ENCODE data around the gene FASTK.

Gene FASTK

GRCh38 chr7:151080067-151080521, 515 bp downstream of the FASTK start:
- no peak for DNase-seq

- DNase-seq, result no peak
These were observed 1.3 kb downstream of the FASTK start for GRCh38 chr7:151079199-151079910.

- DNase-seq, result no peak
These were observed 2.2 kb downstream of the FASTK start for GRCh38 chr7:151078233-151079040.

- DNase-seq, result no peak
These were observed 2.8 kb downstream of the FASTK start for GRCh38 chr7:151077705-151078232.

- no peak for DNase-seq
These were observed 3.5 kb downstream of the FASTK start for GRCh38 chr7:151076863-151077704.

GRCh38 chr7:151075978-151076426, 4.6 kb downstream of the FASTK start:
- no peak for DNase-seq

DNA sequence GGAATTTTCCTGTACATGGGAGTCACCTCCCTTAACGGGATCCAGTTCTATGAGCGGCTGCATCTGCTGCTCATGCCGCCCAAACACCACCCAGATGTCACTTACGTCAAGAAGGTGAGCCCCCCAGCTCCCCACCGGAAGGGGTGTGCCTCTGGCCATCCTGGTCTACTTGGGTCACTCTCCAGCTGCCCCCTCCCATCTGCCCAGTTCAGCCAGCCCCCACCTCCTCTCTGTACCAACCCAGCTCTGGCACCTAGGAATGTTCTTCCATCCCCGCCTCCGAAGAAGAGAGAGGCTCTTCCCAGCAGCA, 5.0 kb downstream of the FASTK start:
- no peak for DNase-seq

DNA sequence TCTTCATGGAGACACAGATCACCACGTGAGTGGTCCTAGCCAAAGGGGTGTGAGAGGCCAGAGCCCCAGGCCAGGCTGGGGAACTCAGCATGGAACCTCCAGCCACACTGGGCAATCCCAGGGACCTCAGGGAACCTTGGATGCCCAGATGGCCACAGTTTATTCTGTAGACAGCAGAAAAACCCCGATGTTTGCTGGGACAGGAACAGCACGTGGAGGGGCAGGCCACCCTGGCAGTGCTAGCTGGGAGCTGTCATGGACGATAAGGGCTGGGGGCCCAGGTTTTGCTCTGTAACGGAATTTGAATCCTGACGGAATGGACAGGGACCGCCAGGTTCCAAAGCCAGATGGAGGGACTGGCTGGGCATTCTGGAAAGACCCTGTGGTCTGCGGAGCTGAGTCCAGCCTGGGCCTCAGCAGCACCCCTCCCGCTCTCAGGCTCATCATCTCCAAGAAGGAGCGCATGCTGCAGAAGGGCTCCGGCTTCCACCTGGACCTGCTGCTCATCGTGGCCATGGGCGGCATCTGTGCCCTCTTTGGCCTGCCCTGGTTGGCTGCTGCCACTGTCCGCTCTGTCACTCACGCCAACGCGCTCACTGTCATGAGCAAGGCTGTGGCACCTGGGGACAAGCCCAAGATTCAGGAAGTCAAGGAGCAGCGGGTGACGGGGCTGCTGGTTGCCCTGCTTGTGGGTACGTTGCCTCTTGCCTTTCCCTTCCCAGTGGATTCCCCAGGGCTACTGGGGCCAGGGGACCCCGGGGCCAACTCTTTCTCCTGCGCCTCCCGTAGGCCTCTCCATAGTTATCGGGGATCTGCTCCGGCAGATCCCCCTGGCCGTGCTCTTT, 5.6 kb downstream of the FASTK start:
- DNase-seq, result no peak

GRCh38 chr7:151073990-151074389, 6.6 kb downstream of the FASTK start:
- no peak for DNase-seq

- DNase-seq, result no peak
These were observed 9.4 kb downstream of the FASTK start for GRCh38 chr7:151071032-151071866.

GRCh38 chr7:151070574-151070960, 10.0 kb downstream of the FASTK start:
- DNase-seq, result no peak

DNA sequence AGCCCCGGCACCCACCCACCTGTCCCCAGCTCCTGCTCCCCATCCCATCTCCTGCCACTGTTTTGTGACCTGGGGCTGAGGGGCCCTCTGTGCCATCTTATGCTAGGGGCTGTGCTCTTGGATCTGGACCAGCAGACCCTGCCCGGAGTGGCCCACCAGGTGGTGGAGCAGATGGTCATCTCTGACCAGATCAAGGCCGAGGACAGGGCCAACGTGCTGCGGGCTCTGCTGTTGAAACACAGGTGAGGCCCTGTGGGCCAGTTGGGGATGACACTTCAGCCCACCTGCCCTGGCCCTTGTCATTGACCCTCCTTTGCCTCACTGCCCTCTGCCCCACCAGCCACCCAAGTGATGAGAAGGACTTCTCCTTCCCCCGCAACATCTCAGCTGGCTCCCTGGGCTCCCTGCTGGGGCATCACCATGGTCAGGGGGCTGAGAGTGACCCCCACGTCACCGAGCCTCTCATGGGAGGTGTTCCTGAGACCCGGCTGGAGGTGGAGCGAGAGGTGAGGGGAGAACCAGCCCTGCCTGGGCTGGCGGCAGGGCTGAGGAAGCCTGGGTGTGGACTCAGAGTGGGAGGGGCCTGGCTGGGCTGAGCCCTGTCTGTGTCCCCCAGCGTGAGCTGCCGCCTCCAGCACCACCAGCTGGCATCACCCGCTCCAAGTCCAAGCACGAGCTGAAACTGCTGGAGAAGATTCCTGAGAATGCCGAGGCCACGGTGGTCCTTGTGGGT, 10.6 kb downstream of the FASTK start:
- DNase-seq, result no peak

DNA sequence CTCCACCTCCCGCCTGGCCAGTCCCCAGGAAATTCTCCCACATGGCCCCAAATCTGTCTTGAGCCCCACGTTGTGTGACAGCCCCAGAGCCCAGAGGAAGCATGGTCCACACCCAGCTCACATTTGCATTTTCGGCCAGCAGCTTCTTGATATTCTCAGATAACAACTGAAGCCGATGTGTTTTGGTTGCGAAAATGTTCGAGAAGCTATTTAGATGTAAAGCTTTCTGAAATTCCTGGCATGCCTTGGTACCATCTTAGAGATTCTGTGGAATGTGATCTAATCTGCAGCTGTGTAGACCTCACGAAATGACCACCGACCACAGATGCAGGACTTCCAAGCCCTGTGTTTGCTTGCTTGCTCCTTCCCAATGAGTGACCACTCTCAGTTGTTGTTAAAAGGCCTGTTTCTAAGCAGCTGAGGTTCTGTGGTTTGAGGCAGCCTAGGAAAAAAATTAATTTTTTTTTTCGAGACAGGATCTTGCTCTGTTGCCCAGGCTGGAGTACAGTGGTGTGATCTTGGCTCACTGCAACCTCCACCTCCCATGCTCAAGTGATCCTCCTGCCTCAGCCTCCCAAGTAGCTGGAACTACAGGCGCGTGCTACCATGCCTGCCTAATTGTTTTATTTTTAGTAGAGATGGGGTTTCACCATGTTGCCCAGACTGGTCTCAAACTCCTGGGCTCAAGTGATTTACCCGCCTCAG, 12.4 kb downstream of the FASTK start:
- no peak for DNase-seq

- DNase-seq, result no peak
These were observed 14.2 kb downstream of the FASTK start for GRCh38 chr7:151066273-151066974.

GRCh38 chr7:151065516-151065915, 15.1 kb downstream of the FASTK start:
- DNase-seq, result no peak

- DNase-seq, result no peak
These were observed 15.6 kb downstream of the FASTK start for GRCh38 chr7:151064993-151065392.

- DNase-seq, result no peak
These were observed 16.2 kb downstream of the FASTK start for GRCh38 chr7:151064454-151064853.

- no peak for DNase-seq
These were observed 17.4 kb downstream of the FASTK start for GRCh38 chr7:151063212-151063561.
